CD14-positive monocyte (primary cell): ENCODE data around the gene AMOTL2. TPM values are rescaled to one million over a fixed set of nuclear protein-coding genes. Genes with fewer than 3 reads are reported as not detected.

Experiments used
- DNase-seq, 3 donors: peaks; one replicate each; pipeline ENCODE4 v3.0.0-alpha.2; 2011 to 2022
- H2AFZ ChIP-seq: 2 replicates; pipeline ENCODE4 v1.6.0; 2012; ENCODE audit warnings: mild to moderate bottlenecking, low read depth, low read length, inconsistent platforms; ENCODE audit not compliant: insufficient read depth, poor library complexity, severe bottlenecking
- H3K27ac ChIP-seq, 2 donors: 1 replicate in 1 of 2; 2 replicates in 1 of 2; pipeline ENCODE4 v1.5.1; 2012 to 2013; ENCODE audit warnings: low read length in 2 of 2, control low read depth in 1 of 2, inconsistent platforms in 1 of 2, low read depth in 1 of 2, mild to moderate bottlenecking in 1 of 2
- H3K27me3 ChIP-seq, 2 donors: one replicate each; pipeline versions ENCODE4 v1.6.0 to v1.6.1; 2011 to 2013; ENCODE audit warnings: low read length in 2 of 2; ENCODE audit not compliant: control insufficient read depth in 2 of 2, insufficient read depth in 2 of 2
- H3K36me3 ChIP-seq, 2 donors: replicated peaks in 1 of 2; 1 replicate in 1 of 2; 2 replicates in 1 of 2; pipeline versions ENCODE4 v1.5.1 to v1.6.1; 2012 to 2013; ENCODE audit warnings: low read length in 2 of 2, control low read depth in 1 of 2, inconsistent platforms in 1 of 2, mild to moderate bottlenecking in 1 of 2; ENCODE audit not compliant: insufficient read depth in 2 of 2, control insufficient read depth in 1 of 2
- H3K4me1 ChIP-seq, 2 donors: 1 replicate in 1 of 2; 2 replicates in 1 of 2; pipeline versions ENCODE4 v1.5.1 to v1.6.1; 2012 to 2013; ENCODE audit warnings: low read length in 2 of 2, control low read depth in 1 of 2, inconsistent platforms in 1 of 2, mild to moderate bottlenecking in 1 of 2, moderate library complexity in 1 of 2; ENCODE audit not compliant: insufficient read depth in 2 of 2, control insufficient read depth in 1 of 2
- H3K4me2 ChIP-seq: replicated peaks from 2 replicates; pipeline ENCODE3; 2012; ENCODE audit warnings: low read length, moderate library complexity, mild to moderate bottlenecking; ENCODE audit not compliant: poor library complexity, severe bottlenecking; ENCODE audit errors: extremely low read depth
- H3K4me3 ChIP-seq, 3 experiments: fragments of 200-600 bp in 1 of 3; sonication (generic) in 1 of 3; replicated peaks in 1 of 3; 1 replicate in 2 of 3; 2 replicates in 1 of 3; pipeline ENCODE4 v1.5.1; 2011 to 2013; ENCODE audit warnings: low read length in 3 of 3, mild to moderate bottlenecking in 3 of 3, control low read depth in 2 of 3, low read depth in 2 of 3, inconsistent platforms in 1 of 3, moderate library complexity in 1 of 3
- H3K79me2 ChIP-seq: 2 replicates; pipeline ENCODE4 v1.6.0; 2012; ENCODE audit warnings: mild to moderate bottlenecking, control low read depth, inconsistent platforms, low read length, moderate library complexity; ENCODE audit not compliant: insufficient read depth
- H3K9ac ChIP-seq: 2 replicates; pipeline ENCODE4 v1.6.0; 2017; ENCODE audit warnings: low read length, mild to moderate bottlenecking; ENCODE audit not compliant: insufficient read depth, poor library complexity, severe bottlenecking
- H3K9me3 ChIP-seq, 2 donors: replicated peaks in 1 of 2; 1 replicate in 1 of 2; 2 replicates in 1 of 2; pipeline versions ENCODE4 v1.5.1 to v1.6.1; 2012 to 2013; ENCODE audit warnings: low read length in 2 of 2, control low read depth in 1 of 2; ENCODE audit not compliant: control insufficient read depth in 1 of 2, insufficient read depth in 1 of 2
- H4K20me1 ChIP-seq: 2 replicates; pipeline ENCODE4 v1.6.0; 2012; ENCODE audit warnings: mild to moderate bottlenecking, low read length, control low read depth, moderate library complexity; ENCODE audit not compliant: insufficient read depth
- H3K27ac Mint-ChIP-seq, 7 donors: one replicate each; pipeline ENCODE4 v1.8.0; 2020; ENCODE audit warnings: mild to moderate bottlenecking in 7 of 7, mixed read lengths in 7 of 7, moderate library complexity in 6 of 7, inconsistent platforms in 2 of 7
- H3K27me3 Mint-ChIP-seq, 3 donors: one replicate each; pipeline ENCODE4 v1.8.0; 2021 to 2022; ENCODE audit warnings: low read depth in 3 of 3, mild to moderate bottlenecking in 3 of 3, mixed read lengths in 3 of 3, moderate library complexity in 3 of 3, inconsistent platforms in 1 of 3
- H3K36me3 Mint-ChIP-seq, 2 donors: one replicate each; pipeline ENCODE4 v1.8.0; 2020; ENCODE audit warnings: mixed read lengths in 2 of 2, inconsistent platforms in 1 of 2, mild to moderate bottlenecking in 1 of 2
- H3K4me1 Mint-ChIP-seq: one replicate; pipeline ENCODE4 v1.8.0; 2020; ENCODE audit warnings: mild to moderate bottlenecking, mixed read lengths
- H3K4me3 Mint-ChIP-seq, 2 donors: one replicate each; pipeline ENCODE4 v1.8.0; 2020; ENCODE audit warnings: mild to moderate bottlenecking in 2 of 2, mixed read lengths in 2 of 2, moderate library complexity in 1 of 2
- H3K9me3 Mint-ChIP-seq, 7 donors: one replicate each; pipeline ENCODE4 v1.8.0; 2020 to 2022; ENCODE audit warnings: mixed read lengths in 7 of 7, mild to moderate bottlenecking in 6 of 7, moderate library complexity in 6 of 7, inconsistent platforms in 2 of 7
- WGBS: methylation state at CpG from one replicate; pipeline ENCODE4 v1.1.5; 2013; ENCODE audit warnings: missing lambda C conversion rate; ENCODE audit not compliant: insufficient coverage; 5-methylcytosine and 5-hydroxymethylcytosine counted together
- intact Hi-C, 2 donors: fragments of 100-400 bp; cut with micrococcal nuclease; formaldehyde crosslinking; loops; one replicate each; pipeline versions ENCODE4 v1.15.0 to v1.15.1; 2023
- polyA plus RNA-seq, 3 donors: library from polyadenylated mRNA; depleted of rRNA in 1 of 3; unstranded in 2 of 3; stranded (reverse) in 1 of 3; fragments of 300-500 nt in 2 of 3; fragments of >200 nt in 1 of 3; fragmentation: Illumina TruSeq in 2 of 3; gene quantifications; 1 replicate in 2 of 3; 2 replicates in 1 of 3; pipeline ENCODE4 v1.2.3, GENCODE V29; 2012 to 2021
- TF ChIP-seq, protein P1 (sequence below): fragments of 200-600 bp; IDR thresholded peaks from one replicate; pipeline ENCODE4 v1.8.0; 2022; ENCODE audit warnings: antibody characterized with exemption, mild to moderate bottlenecking

AMOTL2 gene
- polyA plus RNA-seq, 3 donors, result 0.01 TPM; not detected in 2

DNA sequence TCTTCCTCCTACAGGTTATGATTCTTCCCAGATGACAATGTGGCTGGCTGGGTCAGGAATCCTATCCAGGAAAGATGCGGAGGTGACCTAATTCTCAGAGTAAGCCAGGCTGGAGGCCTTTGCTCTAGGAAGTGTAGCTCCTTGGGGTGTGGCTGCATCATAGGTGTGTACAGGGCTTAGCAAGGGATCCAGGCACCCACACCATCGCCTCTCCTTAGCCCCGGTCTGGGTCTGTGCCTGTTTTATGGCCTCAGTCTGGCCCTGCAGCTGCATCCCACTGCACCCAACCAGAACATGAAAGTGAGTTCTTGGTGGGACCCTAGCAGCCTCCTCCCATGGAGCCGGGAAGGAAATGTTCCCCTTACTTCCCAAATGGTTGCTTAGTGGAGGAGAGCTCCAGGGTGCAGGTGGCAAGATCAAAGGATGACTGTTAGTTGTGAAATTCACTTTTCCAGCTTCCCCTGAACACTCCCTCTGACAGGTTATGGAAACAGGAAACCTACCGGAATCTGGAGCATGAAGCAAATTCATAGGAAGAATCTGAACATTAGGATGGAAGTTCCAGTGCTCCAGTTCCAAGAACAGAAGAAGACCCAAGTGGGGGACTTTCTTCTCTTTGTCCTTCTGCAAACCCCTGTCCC, 2.7 kb upstream of the AMOTL2 start:
- Histone ChIP-seq H3K27ac (no peak overlapping the region), H2AFZ (no peak overlapping the region), H3K79me2 (no peaks in the 10 kb centered on the region), H3K36me3 (no peaks in the 10 kb centered on the region), H3K27me3 (peaks cover 26 to 49% of the 10 kb centered on the region in 2 donors), H3K4me2 (no peak overlapping the region), H3K9me3 (peaks cover 0 to 14% of the 10 kb centered on the region in 2 donors), H3K4me1 (peaks cover 8 to 15% of the 10 kb centered on the region in 2 donors), H3K9ac (no peak overlapping the region), H3K4me3 (no peak overlapping the region), H4K20me1 (no peaks in the 10 kb centered on the region)
- H3K36me3 Mint-ChIP-seq, result peaks cover 0 to 4% of the 10 kb centered on the region in 2 donors
- intact Hi-C loops, result no loop called here
- H3K27me3 Mint-ChIP-seq, result peaks cover 53 to 74% (median 63%) of the 10 kb centered on the region in 3 donors
- TF ChIP-seq, protein P1, sequence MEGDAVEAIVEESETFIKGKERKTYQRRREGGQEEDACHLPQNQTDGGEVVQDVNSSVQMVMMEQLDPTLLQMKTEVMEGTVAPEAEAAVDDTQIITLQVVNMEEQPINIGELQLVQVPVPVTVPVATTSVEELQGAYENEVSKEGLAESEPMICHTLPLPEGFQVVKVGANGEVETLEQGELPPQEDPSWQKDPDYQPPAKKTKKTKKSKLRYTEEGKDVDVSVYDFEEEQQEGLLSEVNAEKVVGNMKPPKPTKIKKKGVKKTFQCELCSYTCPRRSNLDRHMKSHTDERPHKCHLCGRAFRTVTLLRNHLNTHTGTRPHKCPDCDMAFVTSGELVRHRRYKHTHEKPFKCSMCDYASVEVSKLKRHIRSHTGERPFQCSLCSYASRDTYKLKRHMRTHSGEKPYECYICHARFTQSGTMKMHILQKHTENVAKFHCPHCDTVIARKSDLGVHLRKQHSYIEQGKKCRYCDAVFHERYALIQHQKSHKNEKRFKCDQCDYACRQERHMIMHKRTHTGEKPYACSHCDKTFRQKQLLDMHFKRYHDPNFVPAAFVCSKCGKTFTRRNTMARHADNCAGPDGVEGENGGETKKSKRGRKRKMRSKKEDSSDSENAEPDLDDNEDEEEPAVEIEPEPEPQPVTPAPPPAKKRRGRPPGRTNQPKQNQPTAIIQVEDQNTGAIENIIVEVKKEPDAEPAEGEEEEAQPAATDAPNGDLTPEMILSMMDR, result no peak
- DNase-seq, result no peak
- H3K9me3 Mint-ChIP-seq, result peaks cover 0 to 10% (median 5%) of the 10 kb centered on the region in 7 donors
- H3K27ac Mint-ChIP-seq, result no peak overlapping the region
- peak overlapping the region in 1 of 2 donors; percentile 95 for H3K4me3 Mint-ChIP-seq
- 93% methylated on average over 3 of the region's 5 CpGs for WGBS
- H3K4me1 Mint-ChIP-seq, result peaks cover 21% of the 10 kb centered on the region

DNA sequence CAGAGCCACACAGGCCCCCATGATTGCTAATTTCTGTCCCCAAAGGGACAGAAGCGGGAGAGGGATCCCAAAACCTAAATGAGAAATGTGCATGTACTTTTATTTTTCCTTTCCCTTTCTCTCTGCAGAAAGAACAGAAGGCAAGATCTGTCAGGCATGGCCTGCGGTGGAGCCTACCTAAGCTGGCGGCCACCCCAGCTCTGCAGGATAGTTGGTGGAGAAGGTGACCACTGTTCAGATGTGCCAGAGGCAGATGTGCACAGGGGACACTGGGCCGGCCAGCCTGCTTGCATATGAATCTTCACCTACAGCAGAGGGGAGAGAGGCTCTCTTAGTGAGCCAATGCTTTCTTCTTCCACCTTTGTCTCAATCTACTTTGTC, 2.1 kb upstream of the AMOTL2 start:
- Histone ChIP-seq H3K36me3 (no peaks in the 10 kb centered on the region), H3K27me3 (peaks cover 26 to 49% of the 10 kb centered on the region in 2 donors), H3K9ac (no peak overlapping the region), H3K79me2 (no peaks in the 10 kb centered on the region), H3K4me2 (no peak overlapping the region), H4K20me1 (no peaks in the 10 kb centered on the region), H3K4me3 (no peak overlapping the region), H3K4me1 (peaks cover 8 to 15% of the 10 kb centered on the region in 2 donors), H3K27ac (no peak overlapping the region), H3K9me3 (peaks cover 0 to 14% of the 10 kb centered on the region in 2 donors), H2AFZ (no peak overlapping the region)
- intact Hi-C loops, result no loop called here
- peaks cover 21% of the 10 kb centered on the region for H3K4me1 Mint-ChIP-seq
- WGBS, result 80% methylated on average over 1 of the region's 4 CpGs
- peak overlapping the region in 1 of 2 donors; percentile 95 for H3K4me3 Mint-ChIP-seq
- TF ChIP-seq, protein P1, result no peak
- peaks cover 53 to 73% (median 67%) of the 10 kb centered on the region in 3 donors for H3K27me3 Mint-ChIP-seq
- peaks cover 0 to 10% (median 5%) of the 10 kb centered on the region in 7 donors for H3K9me3 Mint-ChIP-seq
- H3K36me3 Mint-ChIP-seq, result peaks cover 0 to 4% of the 10 kb centered on the region in 2 donors
- DNase-seq, result no peak
- no peak overlapping the region for H3K27ac Mint-ChIP-seq
